IMR-90 (cell line): ENCODE data around the gene MYEOV. TPM values are rescaled to one million over a fixed set of nuclear protein-coding genes. Genes with fewer than 3 reads are reported as not detected.
A peak's percentile ranks its signal among the peaks of the same experiment; 100 is the strongest.

Experiments
- ATAC-seq: fragments of 200-7000 bp; cut with Tn5 transposase; 2 replicates; pipeline ENCODE4 v1.9.1; 2020; ENCODE audit warnings: low read depth, mild to moderate bottlenecking, moderate library complexity
- BruUV-seq: library from RNA; stranded (reverse); fragments of 400-500 nt; replicated peaks from 2 replicates; lab custom pipeline; 2021; lab: Mats Ljungman, UMichigan
- CTCF ChIA-PET: fragments of 300-600 bp; formaldehyde crosslinking; extraction: SDS; loops from one replicate; lab custom pipeline; 2021; ENCODE audit warnings: antibody characterized with exemption; lab: Yijun Ruan, JAX
- POLR2A ChIA-PET: fragments of 300-600 bp; sonication (Branson Sonifier 250); formaldehyde crosslinking; loops from one replicate; lab custom pipeline; 2022; ENCODE audit warnings: antibody characterized with exemption; ENCODE audit not compliant: unreplicated experiment; lab: Charles Lee
- DNase-seq: peaks from one replicate; pipeline ENCODE4 v3.0.0; 2013
- H2AFZ ChIP-seq: replicated peaks from 2 replicates; pipeline ENCODE3; 2013; ENCODE audit warnings: low read length, mild to moderate bottlenecking; ENCODE audit not compliant: poor library complexity
- H2AK5ac ChIP-seq: 2 replicates; pipeline ENCODE4 v1.6.1; 2013; ENCODE audit warnings: low read depth, low read length, inconsistent platforms
- H2AK9ac ChIP-seq: replicated peaks from 2 replicates; pipeline ENCODE3; 2013; ENCODE audit warnings: mild to moderate bottlenecking, low read depth, low read length, moderate library complexity; ENCODE audit not compliant: poor library complexity
- H2BK120ac ChIP-seq: 2 replicates; pipeline ENCODE4 v1.6.1; 2013; ENCODE audit warnings: low read depth, low read length, inconsistent platforms
- H2BK15ac ChIP-seq: 3 replicates; pipeline ENCODE4 v1.6.1; 2013; ENCODE audit warnings: low read depth, low read length, inconsistent platforms
- H2BK20ac ChIP-seq: 2 replicates; pipeline ENCODE4 v1.6.1; 2013; ENCODE audit warnings: low read depth, mild to moderate bottlenecking, inconsistent platforms, low read length, moderate library complexity
- H2BK5ac ChIP-seq: 2 replicates; pipeline ENCODE4 v1.6.1; 2013; ENCODE audit warnings: mild to moderate bottlenecking, low read depth, low read length, inconsistent platforms; ENCODE audit not compliant: poor library complexity, severe bottlenecking
- H3K14ac ChIP-seq: replicated peaks from 2 replicates; pipeline ENCODE4 v1.6.1; 2013; ENCODE audit warnings: low read depth, low read length, inconsistent platforms
- H3K18ac ChIP-seq: 2 replicates; pipeline ENCODE4 v1.6.1; 2013; ENCODE audit warnings: low read depth, low read length, control low read depth
- H3K23ac ChIP-seq: 2 replicates; pipeline ENCODE4 v1.6.1; 2013; ENCODE audit warnings: low read depth, low read length, inconsistent platforms
- H3K27ac ChIP-seq: 2 replicates; pipeline ENCODE4 v1.5.1; 2013; ENCODE audit warnings: mild to moderate bottlenecking, control low read depth, low read length; ENCODE audit not compliant: insufficient read depth
- H3K27me3 ChIP-seq: 2 replicates; pipeline ENCODE4 v1.6.1; 2013; ENCODE audit warnings: low read length; ENCODE audit not compliant: control insufficient read depth, insufficient read depth
- H3K36me3 ChIP-seq: 2 replicates; pipeline ENCODE4 v1.6.1; 2013; ENCODE audit warnings: low read length, mixed read lengths; ENCODE audit not compliant: control insufficient read depth, insufficient read depth
- H3K4ac ChIP-seq: 2 replicates; pipeline ENCODE4 v1.6.1; 2013; ENCODE audit warnings: low read depth, low read length, inconsistent platforms
- H3K4me1 ChIP-seq: 2 replicates; pipeline ENCODE4 v1.6.1; 2013; ENCODE audit warnings: low read length, mixed read lengths; ENCODE audit not compliant: control insufficient read depth, insufficient read depth
- H3K4me2 ChIP-seq: 2 replicates; pipeline ENCODE4 v1.6.1; 2013; ENCODE audit warnings: low read depth, mild to moderate bottlenecking, control low read depth, low read length, moderate library complexity
- H3K4me3 ChIP-seq: 2 replicates; pipeline ENCODE4 v1.5.1; 2013; ENCODE audit warnings: low read depth, mild to moderate bottlenecking, control low read depth, low read length, moderate library complexity; ENCODE audit not compliant: insufficient read depth
- H3K56ac ChIP-seq: 2 replicates; pipeline ENCODE4 v1.6.1; 2013; ENCODE audit warnings: low read length, inconsistent platforms; ENCODE audit not compliant: insufficient read depth; ENCODE audit errors: extremely low read depth
- H3K79me1 ChIP-seq, 2 experiments: 2 replicates each; pipeline ENCODE4 v1.6.1; 2013; ENCODE audit warnings: low read length in 2 of 2, inconsistent platforms in 1 of 2, low read depth in 1 of 2
- H3K9ac ChIP-seq: 2 replicates; pipeline ENCODE4 v1.6.1; 2013; ENCODE audit warnings: low read depth, low read length, control low read depth
- H3K9me1 ChIP-seq: 2 replicates; pipeline ENCODE4 v1.6.1; 2013; ENCODE audit warnings: low read length, inconsistent platforms; ENCODE audit not compliant: insufficient read depth
- H3K9me3 ChIP-seq: 2 replicates; pipeline ENCODE4 v1.6.1; 2013; ENCODE audit warnings: low read length; ENCODE audit not compliant: control insufficient read depth, insufficient read depth
- H4K20me1 ChIP-seq: 2 replicates; pipeline ENCODE4 v1.6.1; 2013; ENCODE audit warnings: low read length, inconsistent platforms; ENCODE audit not compliant: insufficient read depth
- H4K5ac ChIP-seq: 2 replicates; pipeline ENCODE4 v1.6.1; 2013; ENCODE audit warnings: mild to moderate bottlenecking, low read depth, low read length, control low read depth
- H4K8ac ChIP-seq, 2 experiments: 2 replicates each; pipeline ENCODE4 v1.6.1; 2013; ENCODE audit warnings: low read depth in 2 of 2, low read length in 2 of 2, control low read depth in 1 of 2, inconsistent platforms in 1 of 2
- H4K91ac ChIP-seq: 2 replicates; pipeline ENCODE4 v1.6.1; 2013; ENCODE audit warnings: low read depth, low read length, inconsistent platforms; ENCODE audit not compliant: insufficient read depth
- BHLHE40 ChIP-seq: fragments of 150-350 bp; IDR thresholded peaks from 2 replicates; pipeline ENCODE4 v1.6.1; 2016; ENCODE audit warnings: mild to moderate bottlenecking, low read depth, low read length
- CEBPB ChIP-seq: IDR thresholded peaks from 2 replicates; pipeline ENCODE4 v1.6.1; 2012; ENCODE audit warnings: low read depth, low read length, improper control_type of control experiment
- CHD1 ChIP-seq: IDR thresholded peaks from 2 replicates; pipeline ENCODE4 v1.6.1; 2012; ENCODE audit warnings: low read depth, low read length, improper control_type of control experiment
- CTCF ChIP-seq: conservative IDR thresholded peaks from 2 replicates; pipeline ENCODE4 v1.5.1; 2012; ENCODE audit warnings: mild to moderate bottlenecking, low read depth, low read length, improper control_type of control experiment
- ELK1 ChIP-seq: fragments of 150-350 bp; IDR thresholded peaks from 2 replicates; pipeline ENCODE4 v1.6.1; 2016; ENCODE audit warnings: low read depth, mild to moderate bottlenecking, low read length, moderate library complexity, borderline replicate concordance
- FOS ChIP-seq: fragments of 150-350 bp; IDR thresholded peaks from 2 replicates; pipeline ENCODE4 v1.6.1; 2016; ENCODE audit warnings: low read depth, low read length
- MAFK ChIP-seq: IDR thresholded peaks from 2 replicates; pipeline ENCODE4 v1.6.1; 2012; ENCODE audit warnings: low read depth, low read length, improper control_type of control experiment
- MAZ ChIP-seq: IDR thresholded peaks from 2 replicates; pipeline ENCODE4 v1.6.1; 2012; ENCODE audit warnings: low read depth, mild to moderate bottlenecking, low read length, improper control_type of control experiment, moderate library complexity, borderline replicate concordance
- MXI1 ChIP-seq: IDR thresholded peaks from 2 replicates; pipeline ENCODE4 v1.6.1; 2012; ENCODE audit warnings: low read depth, mild to moderate bottlenecking, low read length, moderate library complexity, borderline replicate concordance
- NFE2L2 ChIP-seq: fragments of 150-350 bp; IDR thresholded peaks from 2 replicates; pipeline ENCODE4 v1.6.1; 2016; ENCODE audit warnings: low read depth, mild to moderate bottlenecking, low read length
- POLR2A ChIP-seq: IDR thresholded peaks from 2 replicates; pipeline ENCODE4 v1.6.1; 2012; ENCODE audit warnings: mild to moderate bottlenecking, low read depth, low read length
- RAD21 ChIP-seq: IDR thresholded peaks from 2 replicates; pipeline ENCODE4 v1.6.1; 2012; ENCODE audit warnings: low read length, improper control_type of control experiment
- RCOR1 ChIP-seq: IDR thresholded peaks from 2 replicates; pipeline ENCODE4 v1.6.1; 2012; ENCODE audit warnings: mild to moderate bottlenecking, low read length, improper control_type of control experiment; ENCODE audit not compliant: insufficient replicate concordance
- RFX5 ChIP-seq: IDR thresholded peaks from 2 replicates; pipeline ENCODE4 v1.8.0; 2012; ENCODE audit warnings: low read depth, mild to moderate bottlenecking, low read length, moderate library complexity
- SMC3 ChIP-seq: fragments of 150-350 bp; IDR thresholded peaks from 2 replicates; pipeline ENCODE4 v1.6.1; 2016; ENCODE audit warnings: low read depth, mild to moderate bottlenecking, antibody characterized with exemption, low read length, moderate library complexity
- USF2 ChIP-seq: fragments of 150-350 bp; IDR thresholded peaks from 2 replicates; pipeline ENCODE4 v1.6.1; 2017; ENCODE audit warnings: mild to moderate bottlenecking, antibody characterized with exemption, low read length, low read depth
- WGBS, 2 experiments: methylation state at CpG; one replicate each; pipeline versions ENCODE4 v1.1.5 to v1.1.7; 2013; ENCODE audit warnings: missing lambda C conversion rate in 2 of 2; ENCODE audit not compliant: insufficient read length in 1 of 2; ENCODE audit errors: extremely low coverage in 2 of 2; 5-methylcytosine and 5-hydroxymethylcytosine counted together
- dilution Hi-C: fragments of 300-500 bp; cut with HindIII; formaldehyde crosslinking; loops from one replicate; pipeline ENCODE4 v1.14.3; 2018; ENCODE audit warnings: low sequenced_read_pairs; ENCODE audit not compliant: unreplicated experiment
- in situ Hi-C: fragments of 300-500 bp; cut with MboI; formaldehyde crosslinking; loops from 3 replicates; pipeline ENCODE4 v1.14.3; 2019; ENCODE audit warnings: low sequenced_read_pairs, inconsistent platforms, mixed read lengths
- intact Hi-C: fragments of 100-400 bp; cut with micrococcal nuclease; formaldehyde crosslinking; loops from 2 replicates; pipeline ENCODE4 v1.10.0; 2022
- polyA plus RNA-seq, 3 experiments: library from polyadenylated mRNA; depleted of rRNA; stranded (reverse); fragments of >200 nt; gene quantifications; 2 replicates each; pipeline ENCODE4 v1.2.3, GENCODE V29; 2012; ENCODE audit warnings: low replicate concordance in 1 of 3
- total RNA-seq: library from RNA; depleted of rRNA; stranded (reverse); fragments of >200 nt; gene quantifications from 2 replicates; pipeline ENCODE4 v1.2.3, GENCODE V29; 2012

The MYEOV gene
- total and polyA plus RNA-seq, 2 of the 4 experiments (the other 2 are of a cell fraction): 5.8 to 6.8 TPM

- Histone ChIP-seq H4K5ac (no peak overlapping the region), H4K91ac (no peak overlapping the region), H2AK9ac (no peak overlapping the region), H2BK5ac (no peak overlapping the region), H2BK120ac (no peak overlapping the region), H3K14ac (no peak overlapping the region), H3K4ac (no peak overlapping the region; the same call in 1 of the 2 replicates), H3K9me3 (0 out of 2 replicates have a peak, but pooled peaks cover 2% of the 10 kb centered on the region), H2AFZ (no peak overlapping the region), H4K20me1 (no peaks in the 10 kb centered on the region), H3K9me1 (peaks cover 12% of the 10 kb centered on the region; the same call in 1 of the 2 replicates), H3K4me2 (no peak overlapping the region), H3K27ac (no peak overlapping the region), H3K9ac (no peak overlapping the region), H4K8ac (no peak overlapping the region), H2BK15ac (peak overlapping the region; percentile 76; the same call in 2 of the 3 replicates), H3K56ac (no peak overlapping the region), H3K4me1 (peaks cover 7% of the 10 kb centered on the region), H3K36me3 (no peaks in the 10 kb centered on the region), H3K18ac (no peak overlapping the region), H2AK5ac (peak overlapping the region; percentile 92), H3K79me1 (peaks cover under 1 to 58% of the 10 kb centered on the region in 2 experiments; a peak in 3 of 4 replicates), H3K27me3 (no peaks in the 10 kb centered on the region), H3K23ac (no peak overlapping the region), H2BK20ac (peak overlapping the region; percentile 14; the same call in 1 of the 2 replicates), H3K4me3 (no peak overlapping the region)
- no TSS peak for BruUV-seq
- no CpG with 5 or more reads among the region's 5 CpGs for WGBS, 2 experiments
- POLR2A ChIA-PET: no interaction called here
- TF ChIP-seq MXI1: no peak
- TF ChIP-seq ELK1: no peak
- no peak for TF ChIP-seq USF2
- no peak for TF ChIP-seq MAZ
- no peak for TF ChIP-seq CEBPB
- no peak for TF ChIP-seq BHLHE40
- TF ChIP-seq CTCF: no peak
- no peak for TF ChIP-seq POLR2A
- TF ChIP-seq MAFK: no peak
- TF ChIP-seq CHD1: no peak
- no peak for TF ChIP-seq FOS
- no peak for TF ChIP-seq RFX5
- no peak for TF ChIP-seq RAD21
- TF ChIP-seq SMC3: no peak
- no peak for TF ChIP-seq NFE2L2
- TF ChIP-seq RCOR1: no peak
- intact Hi-C loops (no loop called here), in situ Hi-C loops (no loop called here), dilution Hi-C loops (no loop called here)
- CTCF ChIA-PET: no interaction called here
- DNase-seq (no peak), ATAC-seq (no peak)
Observed at GRCh38 chr11:69339983-69340565, 46.1 kb downstream of the MYEOV start.
